NCI-H2107 treated with DMSO at 0.1 percent for 48 hours (cell line): ENCODE results near the gene YBX1.
"Not testable (repeated sequence)": the region's sequence is repeated elsewhere in the genome, so short reads cannot be mapped to it uniquely, and the experiment has no call there.

Experiments used
- DNase-seq: peaks from one replicate; lab custom pipeline; 2025; ENCODE audit not compliant: unreplicated experiment; lab: John Stamatoyannopoulos, UW

Gene YBX1

DNA sequence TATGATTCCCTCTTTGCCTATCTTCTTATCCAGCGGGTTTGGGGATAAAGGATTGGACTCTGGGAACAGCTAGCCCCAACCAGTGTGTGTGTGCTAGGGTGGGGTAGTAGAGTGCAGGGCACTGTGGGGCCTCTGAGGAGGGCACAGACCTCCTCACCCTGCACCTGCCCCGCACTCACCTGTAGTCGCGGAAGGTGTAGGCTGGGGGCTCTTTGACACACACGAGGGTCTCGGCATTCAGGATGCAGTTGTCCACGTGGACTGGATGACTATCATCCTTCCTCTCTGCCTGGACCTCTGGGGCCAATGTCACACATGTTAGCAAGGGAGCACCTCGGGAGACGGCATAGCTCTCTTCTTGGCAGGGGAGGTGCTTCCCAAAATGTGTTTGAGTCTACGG lies 65.8 kb downstream of the YBX1 start:
- DNase-seq = no peak

GRCh38 chr1:42748461-42749410 lies 66.5 kb downstream of the YBX1 start:
- DNase-seq = no peak

- no peak for DNase-seq
Observed at GRCh38 chr1:42750041-42750440, 67.8 kb downstream of the YBX1 start.

- not testable (repeated sequence) for DNase-seq
Observed at GRCh38 chr1:42751511-42752070, 69.4 kb downstream of the YBX1 start.

GRCh38 chr1:42752284-42752683 lies 70.1 kb downstream of the YBX1 start:
- DNase-seq = no peak

GRCh38 chr1:42753070-42753469 lies 70.9 kb downstream of the YBX1 start:
- DNase-seq = no peak
